IMR-90 (cell line): ENCODE data around the gene PTPRG. TPM values are rescaled to one million over a fixed set of nuclear protein-coding genes. Genes with fewer than 3 reads are reported as not detected.
A peak's percentile ranks its signal among the peaks of the same experiment; 100 is the strongest.

Experiments
- ATAC-seq: fragments of 200-7000 bp; cut with Tn5 transposase; 2 replicates; pipeline ENCODE4 v1.9.1; 2020; ENCODE audit warnings: low read depth, mild to moderate bottlenecking, moderate library complexity
- BruUV-seq: library from RNA; stranded (reverse); fragments of 400-500 nt; replicated peaks from 2 replicates; lab custom pipeline; 2021; lab: Mats Ljungman, UMichigan
- CTCF ChIA-PET: fragments of 300-600 bp; formaldehyde crosslinking; extraction: SDS; loops from one replicate; lab custom pipeline; 2021; ENCODE audit warnings: antibody characterized with exemption; lab: Yijun Ruan, JAX
- POLR2A ChIA-PET: fragments of 300-600 bp; sonication (Branson Sonifier 250); formaldehyde crosslinking; loops from one replicate; lab custom pipeline; 2022; ENCODE audit warnings: antibody characterized with exemption; ENCODE audit not compliant: unreplicated experiment; lab: Charles Lee
- DNase-seq: peaks from one replicate; pipeline ENCODE4 v3.0.0; 2013
- H2AFZ ChIP-seq: replicated peaks from 2 replicates; pipeline ENCODE3; 2013; ENCODE audit warnings: low read length, mild to moderate bottlenecking; ENCODE audit not compliant: poor library complexity
- H2AK5ac ChIP-seq: 2 replicates; pipeline ENCODE4 v1.6.1; 2013; ENCODE audit warnings: low read depth, low read length, inconsistent platforms
- H2AK9ac ChIP-seq: replicated peaks from 2 replicates; pipeline ENCODE3; 2013; ENCODE audit warnings: mild to moderate bottlenecking, low read depth, low read length, moderate library complexity; ENCODE audit not compliant: poor library complexity
- H2BK120ac ChIP-seq: 2 replicates; pipeline ENCODE4 v1.6.1; 2013; ENCODE audit warnings: low read depth, low read length, inconsistent platforms
- H2BK15ac ChIP-seq: 3 replicates; pipeline ENCODE4 v1.6.1; 2013; ENCODE audit warnings: low read depth, low read length, inconsistent platforms
- H2BK20ac ChIP-seq: 2 replicates; pipeline ENCODE4 v1.6.1; 2013; ENCODE audit warnings: low read depth, mild to moderate bottlenecking, inconsistent platforms, low read length, moderate library complexity
- H2BK5ac ChIP-seq: 2 replicates; pipeline ENCODE4 v1.6.1; 2013; ENCODE audit warnings: mild to moderate bottlenecking, low read depth, low read length, inconsistent platforms; ENCODE audit not compliant: poor library complexity, severe bottlenecking
- H3K14ac ChIP-seq: replicated peaks from 2 replicates; pipeline ENCODE4 v1.6.1; 2013; ENCODE audit warnings: low read depth, low read length, inconsistent platforms
- H3K18ac ChIP-seq: 2 replicates; pipeline ENCODE4 v1.6.1; 2013; ENCODE audit warnings: low read depth, low read length, control low read depth
- H3K23ac ChIP-seq: 2 replicates; pipeline ENCODE4 v1.6.1; 2013; ENCODE audit warnings: low read depth, low read length, inconsistent platforms
- H3K27ac ChIP-seq: 2 replicates; pipeline ENCODE4 v1.5.1; 2013; ENCODE audit warnings: mild to moderate bottlenecking, control low read depth, low read length; ENCODE audit not compliant: insufficient read depth
- H3K27me3 ChIP-seq: 2 replicates; pipeline ENCODE4 v1.6.1; 2013; ENCODE audit warnings: low read length; ENCODE audit not compliant: control insufficient read depth, insufficient read depth
- H3K36me3 ChIP-seq: 2 replicates; pipeline ENCODE4 v1.6.1; 2013; ENCODE audit warnings: low read length, mixed read lengths; ENCODE audit not compliant: control insufficient read depth, insufficient read depth
- H3K4ac ChIP-seq: 2 replicates; pipeline ENCODE4 v1.6.1; 2013; ENCODE audit warnings: low read depth, low read length, inconsistent platforms
- H3K4me1 ChIP-seq: 2 replicates; pipeline ENCODE4 v1.6.1; 2013; ENCODE audit warnings: low read length, mixed read lengths; ENCODE audit not compliant: control insufficient read depth, insufficient read depth
- H3K4me2 ChIP-seq: 2 replicates; pipeline ENCODE4 v1.6.1; 2013; ENCODE audit warnings: low read depth, mild to moderate bottlenecking, control low read depth, low read length, moderate library complexity
- H3K4me3 ChIP-seq: 2 replicates; pipeline ENCODE4 v1.5.1; 2013; ENCODE audit warnings: low read depth, mild to moderate bottlenecking, control low read depth, low read length, moderate library complexity; ENCODE audit not compliant: insufficient read depth
- H3K56ac ChIP-seq: 2 replicates; pipeline ENCODE4 v1.6.1; 2013; ENCODE audit warnings: low read length, inconsistent platforms; ENCODE audit not compliant: insufficient read depth; ENCODE audit errors: extremely low read depth
- H3K79me1 ChIP-seq, 2 experiments: 2 replicates each; pipeline ENCODE4 v1.6.1; 2013; ENCODE audit warnings: low read length in 2 of 2, inconsistent platforms in 1 of 2, low read depth in 1 of 2
- H3K9ac ChIP-seq: 2 replicates; pipeline ENCODE4 v1.6.1; 2013; ENCODE audit warnings: low read depth, low read length, control low read depth
- H3K9me1 ChIP-seq: 2 replicates; pipeline ENCODE4 v1.6.1; 2013; ENCODE audit warnings: low read length, inconsistent platforms; ENCODE audit not compliant: insufficient read depth
- H3K9me3 ChIP-seq: 2 replicates; pipeline ENCODE4 v1.6.1; 2013; ENCODE audit warnings: low read length; ENCODE audit not compliant: control insufficient read depth, insufficient read depth
- H4K20me1 ChIP-seq: 2 replicates; pipeline ENCODE4 v1.6.1; 2013; ENCODE audit warnings: low read length, inconsistent platforms; ENCODE audit not compliant: insufficient read depth
- H4K5ac ChIP-seq: 2 replicates; pipeline ENCODE4 v1.6.1; 2013; ENCODE audit warnings: mild to moderate bottlenecking, low read depth, low read length, control low read depth
- H4K8ac ChIP-seq, 2 experiments: 2 replicates each; pipeline ENCODE4 v1.6.1; 2013; ENCODE audit warnings: low read depth in 2 of 2, low read length in 2 of 2, control low read depth in 1 of 2, inconsistent platforms in 1 of 2
- H4K91ac ChIP-seq: 2 replicates; pipeline ENCODE4 v1.6.1; 2013; ENCODE audit warnings: low read depth, low read length, inconsistent platforms; ENCODE audit not compliant: insufficient read depth
- CEBPB ChIP-seq: IDR thresholded peaks from 2 replicates; pipeline ENCODE4 v1.6.1; 2012; ENCODE audit warnings: low read depth, low read length, improper control_type of control experiment
- CHD1 ChIP-seq: IDR thresholded peaks from 2 replicates; pipeline ENCODE4 v1.6.1; 2012; ENCODE audit warnings: low read depth, low read length, improper control_type of control experiment
- ELK1 ChIP-seq: fragments of 150-350 bp; IDR thresholded peaks from 2 replicates; pipeline ENCODE4 v1.6.1; 2016; ENCODE audit warnings: low read depth, mild to moderate bottlenecking, low read length, moderate library complexity, borderline replicate concordance
- FOS ChIP-seq: fragments of 150-350 bp; IDR thresholded peaks from 2 replicates; pipeline ENCODE4 v1.6.1; 2016; ENCODE audit warnings: low read depth, low read length
- MAFK ChIP-seq: IDR thresholded peaks from 2 replicates; pipeline ENCODE4 v1.6.1; 2012; ENCODE audit warnings: low read depth, low read length, improper control_type of control experiment
- MXI1 ChIP-seq: IDR thresholded peaks from 2 replicates; pipeline ENCODE4 v1.6.1; 2012; ENCODE audit warnings: low read depth, mild to moderate bottlenecking, low read length, moderate library complexity, borderline replicate concordance
- NFE2L2 ChIP-seq: fragments of 150-350 bp; IDR thresholded peaks from 2 replicates; pipeline ENCODE4 v1.6.1; 2016; ENCODE audit warnings: low read depth, mild to moderate bottlenecking, low read length
- POLR2A ChIP-seq: IDR thresholded peaks from 2 replicates; pipeline ENCODE4 v1.6.1; 2012; ENCODE audit warnings: mild to moderate bottlenecking, low read depth, low read length
- RAD21 ChIP-seq: IDR thresholded peaks from 2 replicates; pipeline ENCODE4 v1.6.1; 2012; ENCODE audit warnings: low read length, improper control_type of control experiment
- RCOR1 ChIP-seq: IDR thresholded peaks from 2 replicates; pipeline ENCODE4 v1.6.1; 2012; ENCODE audit warnings: mild to moderate bottlenecking, low read length, improper control_type of control experiment; ENCODE audit not compliant: insufficient replicate concordance
- RFX5 ChIP-seq: IDR thresholded peaks from 2 replicates; pipeline ENCODE4 v1.8.0; 2012; ENCODE audit warnings: low read depth, mild to moderate bottlenecking, low read length, moderate library complexity
- SMC3 ChIP-seq: fragments of 150-350 bp; IDR thresholded peaks from 2 replicates; pipeline ENCODE4 v1.6.1; 2016; ENCODE audit warnings: low read depth, mild to moderate bottlenecking, antibody characterized with exemption, low read length, moderate library complexity
- WGBS, 2 experiments: methylation state at CpG; one replicate each; pipeline versions ENCODE4 v1.1.5 to v1.1.7; 2013; ENCODE audit warnings: missing lambda C conversion rate in 2 of 2; ENCODE audit not compliant: insufficient read length in 1 of 2; ENCODE audit errors: extremely low coverage in 2 of 2; 5-methylcytosine and 5-hydroxymethylcytosine counted together
- dilution Hi-C: fragments of 300-500 bp; cut with HindIII; formaldehyde crosslinking; loops from one replicate; pipeline ENCODE4 v1.14.3; 2018; ENCODE audit warnings: low sequenced_read_pairs; ENCODE audit not compliant: unreplicated experiment
- in situ Hi-C: fragments of 300-500 bp; cut with MboI; formaldehyde crosslinking; loops from 3 replicates; pipeline ENCODE4 v1.14.3; 2019; ENCODE audit warnings: low sequenced_read_pairs, inconsistent platforms, mixed read lengths
- intact Hi-C: fragments of 100-400 bp; cut with micrococcal nuclease; formaldehyde crosslinking; loops from 2 replicates; pipeline ENCODE4 v1.10.0; 2022
- polyA plus RNA-seq, 3 experiments: library from polyadenylated mRNA; depleted of rRNA; stranded (reverse); fragments of >200 nt; gene quantifications; 2 replicates each; pipeline ENCODE4 v1.2.3, GENCODE V29; 2012; ENCODE audit warnings: low replicate concordance in 1 of 3
- total RNA-seq: library from RNA; depleted of rRNA; stranded (reverse); fragments of >200 nt; gene quantifications from 2 replicates; pipeline ENCODE4 v1.2.3, GENCODE V29; 2012
- TF ChIP-seq, protein P1 (sequence below): conservative IDR thresholded peaks from 2 replicates; pipeline ENCODE4 v1.5.1; 2012; ENCODE audit warnings: mild to moderate bottlenecking, low read depth, low read length, improper control_type of control experiment

Gene PTPRG
- total and polyA plus RNA-seq, 2 of the 4 experiments (the other 2 are of a cell fraction) = 7.7 to 31.0 TPM

DNA sequence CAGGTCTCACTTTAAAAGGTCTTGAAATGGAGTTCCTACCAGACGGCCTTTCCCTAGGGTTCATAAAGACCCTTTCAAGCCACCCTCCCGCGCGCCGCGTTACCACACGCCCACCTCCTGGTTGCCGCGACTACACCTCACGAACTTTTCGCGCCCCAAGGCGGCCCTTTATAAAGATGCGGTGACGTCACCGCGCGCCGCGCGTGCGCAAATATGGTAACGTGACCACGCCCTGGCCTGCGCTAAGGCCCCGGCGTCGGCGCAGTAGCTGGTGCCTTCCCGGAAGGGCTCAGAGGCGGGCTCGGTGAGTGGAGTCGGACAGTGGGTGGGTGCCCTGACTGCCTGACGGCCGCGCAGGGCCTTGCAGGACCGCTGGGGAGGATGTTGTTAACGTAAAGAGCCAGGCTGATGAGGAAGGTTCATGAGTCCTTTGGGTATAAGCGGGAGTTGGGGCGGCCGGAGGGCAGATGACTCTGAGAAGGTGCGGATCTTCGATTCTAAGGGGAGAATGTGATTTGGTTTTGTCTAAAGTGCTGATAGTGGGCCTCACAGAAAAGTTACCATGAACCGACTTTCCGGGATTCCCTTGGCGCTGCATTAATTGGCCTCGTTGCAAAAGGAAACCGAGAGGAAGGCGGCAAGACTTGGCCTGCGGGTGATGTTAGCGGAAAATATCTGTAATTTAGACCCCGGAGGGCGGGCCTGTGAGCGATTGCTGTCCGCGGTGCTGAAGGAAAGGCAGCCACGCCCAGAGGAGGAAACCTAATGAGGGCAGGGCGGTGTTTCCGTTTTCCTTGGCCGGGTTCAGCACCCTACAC lies 757.6 kb downstream of the PTPRG start (continued):
- TF ChIP-seq RFX5 = no peak
- TF ChIP-seq MXI1 = peak; percentile 65

DNA sequence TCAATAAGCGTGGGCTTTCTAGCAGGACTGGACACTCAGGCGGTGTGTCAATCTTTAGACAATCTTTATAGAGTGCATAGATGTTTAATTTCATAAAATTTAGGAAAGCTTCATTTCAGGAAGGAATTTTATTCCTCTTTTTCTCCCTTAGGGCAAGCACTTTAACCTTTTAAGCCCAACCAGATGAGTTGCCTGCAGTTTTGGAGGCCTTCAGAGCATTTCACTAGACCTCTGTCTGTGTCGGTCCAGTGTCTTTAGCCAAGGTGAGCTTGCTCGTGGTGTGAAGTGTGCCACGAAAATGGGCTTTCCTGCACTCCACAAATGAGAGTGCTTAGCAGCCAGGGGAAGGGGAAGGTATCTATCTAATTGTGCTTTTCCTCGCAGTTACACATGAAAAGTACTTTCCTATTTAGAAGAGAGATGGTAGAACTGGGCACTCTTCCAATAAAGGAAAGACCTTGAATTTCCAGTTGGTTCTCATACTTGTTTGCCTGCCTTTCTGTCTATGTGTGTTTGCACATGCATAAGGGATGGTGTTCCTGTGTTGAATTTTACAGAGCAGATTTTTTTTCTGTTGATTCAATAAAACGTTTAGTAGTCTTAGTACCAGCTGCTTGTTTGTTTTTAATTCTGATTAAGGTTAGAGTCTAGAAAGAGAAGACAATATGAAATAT lies 758.3 kb downstream of the PTPRG start:
- ATAC-seq (no peak), DNase-seq (no peak)
- CTCF ChIA-PET = no interaction called here
- H3K27ac ChIP-seq = no peak overlapping the region
- no CpG with 5 or more reads among the region's 7 CpGs for WGBS, 2 experiments
- H2BK5ac ChIP-seq = no peak overlapping the region
- H3K4ac ChIP-seq = no peak overlapping the region
- H2AFZ ChIP-seq = peak overlapping the region; percentile 99
- no peaks in the 10 kb centered on the region for H3K36me3 ChIP-seq
- no peak overlapping the region for H3K23ac ChIP-seq
- POLR2A ChIA-PET = no interaction called here
- H3K56ac ChIP-seq = no peak overlapping the region
- H3K9me3 ChIP-seq = no peaks in the 10 kb centered on the region
- no peak overlapping the region for H4K8ac ChIP-seq
- H3K79me1 ChIP-seq = no peaks in the 10 kb centered on the region
- H3K9me1 ChIP-seq = no peaks in the 10 kb centered on the region
- H4K20me1 ChIP-seq = no peaks in the 10 kb centered on the region
- in situ Hi-C loops = no loop called here
- no peak overlapping the region for H2AK5ac ChIP-seq
- dilution Hi-C loops = no loop called here
- H2BK120ac ChIP-seq = no peak overlapping the region
- H3K14ac ChIP-seq = no peak overlapping the region
- no peak overlapping the region for H2BK15ac ChIP-seq
- H3K27me3 ChIP-seq = no peaks in the 10 kb centered on the region
- no peak overlapping the region for H3K9ac ChIP-seq
- peak overlapping the region; percentile 78; the same call in 1 of the 2 replicates for H3K4me3 ChIP-seq
- no peak overlapping the region; the same call in 1 of the 2 replicates for H3K4me2 ChIP-seq
- H2AK9ac ChIP-seq = no peak overlapping the region
- no peak overlapping the region for H2BK20ac ChIP-seq
- intact Hi-C loops = loop anchor here (2.0 kb wide), 1 partner anchor 119 kb away; no protein-coding TSS in a partner anchor
- BruUV-seq = no TSS peak
- no peak overlapping the region for H3K18ac ChIP-seq
- H3K4me1 ChIP-seq = no peaks in the 10 kb centered on the region
- H4K91ac ChIP-seq = no peak overlapping the region
- no peak overlapping the region for H4K5ac ChIP-seq
- TF ChIP-seq FOS (no peak), ELK1 (no peak), MAFK (no peak), NFE2L2 (no peak), RFX5 (no peak), CHD1 (no peak), CEBPB (no peak), SMC3 (no peak), MXI1 (no peak), POLR2A (no peak), RCOR1 (no peak), RAD21 (no peak)
- TF ChIP-seq, protein P1, sequence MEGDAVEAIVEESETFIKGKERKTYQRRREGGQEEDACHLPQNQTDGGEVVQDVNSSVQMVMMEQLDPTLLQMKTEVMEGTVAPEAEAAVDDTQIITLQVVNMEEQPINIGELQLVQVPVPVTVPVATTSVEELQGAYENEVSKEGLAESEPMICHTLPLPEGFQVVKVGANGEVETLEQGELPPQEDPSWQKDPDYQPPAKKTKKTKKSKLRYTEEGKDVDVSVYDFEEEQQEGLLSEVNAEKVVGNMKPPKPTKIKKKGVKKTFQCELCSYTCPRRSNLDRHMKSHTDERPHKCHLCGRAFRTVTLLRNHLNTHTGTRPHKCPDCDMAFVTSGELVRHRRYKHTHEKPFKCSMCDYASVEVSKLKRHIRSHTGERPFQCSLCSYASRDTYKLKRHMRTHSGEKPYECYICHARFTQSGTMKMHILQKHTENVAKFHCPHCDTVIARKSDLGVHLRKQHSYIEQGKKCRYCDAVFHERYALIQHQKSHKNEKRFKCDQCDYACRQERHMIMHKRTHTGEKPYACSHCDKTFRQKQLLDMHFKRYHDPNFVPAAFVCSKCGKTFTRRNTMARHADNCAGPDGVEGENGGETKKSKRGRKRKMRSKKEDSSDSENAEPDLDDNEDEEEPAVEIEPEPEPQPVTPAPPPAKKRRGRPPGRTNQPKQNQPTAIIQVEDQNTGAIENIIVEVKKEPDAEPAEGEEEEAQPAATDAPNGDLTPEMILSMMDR = no peak
